RKO (cell line): ENCODE results near the gene SURF1.
A peak's percentile ranks its signal among the peaks of the same experiment; 100 is the strongest.
"Not testable (repeated sequence)": the region's sequence is repeated elsewhere in the genome, so short reads cannot be mapped to it uniquely, and the experiment has no call there.

ENCODE experiments used
- DNase-seq: peaks from one replicate; pipeline ENCODE4 v3.0.0-alpha.2; 2016; ENCODE audit warnings: low spot score

The SURF1 gene

GRCh38 chr9:133383438-133383837 is 27.2 kb upstream of the SURF1 start:
- no peak for DNase-seq

GRCh38 chr9:133382507-133383141 is 26.3 kb upstream of the SURF1 start:
- DNase-seq: no peak

GRCh38 chr9:133380734-133381133 is 24.4 kb upstream of the SURF1 start:
- no peak for DNase-seq

- no peak for DNase-seq
Observed at GRCh38 chr9:133379153-133380086, 23.1 kb upstream of the SURF1 start.

- DNase-seq: no peak
Observed at GRCh38 chr9:133378408-133378962, 22.2 kb upstream of the SURF1 start.

- peak; percentile 66 for DNase-seq
Observed at GRCh38 chr9:133377721-133378216, 21.5 kb upstream of the SURF1 start.

- not testable (repeated sequence) for DNase-seq
Observed at GRCh38 chr9:133377280-133377679, 21.0 kb upstream of the SURF1 start.

GRCh38 chr9:133375724-133376654 is 19.7 kb upstream of the SURF1 start, which contains the start of the genes STKLD1 and SURF4:
TSS of gene STKLD1 (plus strand) at chr9:133376366. CDS start at chr9:133376474, 108 bp downstream.
TSS of gene SURF4 (minus strand) at chr9:133376060. CDS start at chr9:133375969, 91 bp downstream.
- peak; percentile 98 for DNase-seq

- DNase-seq: peak; percentile 82
Observed at GRCh38 chr9:133375116-133375723, 18.9 kb upstream of the SURF1 start.

GRCh38 chr9:133374612-133375115 is 18.4 kb upstream of the SURF1 start:
- peak; percentile 81 for DNase-seq

GRCh38 chr9:133372144-133372543 is 15.9 kb upstream of the SURF1 start:
- no peak for DNase-seq

- DNase-seq: no peak
Observed at GRCh38 chr9:133371261-133371711, 15.0 kb upstream of the SURF1 start.

- no peak for DNase-seq
Observed at GRCh38 chr9:133370685-133371084, 14.4 kb upstream of the SURF1 start.

GRCh38 chr9:133369933-133370332 is 13.6 kb upstream of the SURF1 start:
- DNase-seq: no peak

- no peak for DNase-seq
Observed at GRCh38 chr9:133369422-133369821, 13.1 kb upstream of the SURF1 start.

- DNase-seq: no peak
Observed at GRCh38 chr9:133368249-133368881, 12.1 kb upstream of the SURF1 start.

- DNase-seq: no peak
Observed at GRCh38 chr9:133367778-133368177, 11.5 kb upstream of the SURF1 start.

- DNase-seq: no peak
Observed at GRCh38 chr9:133367221-133367620, 10.9 kb upstream of the SURF1 start.

GRCh38 chr9:133366435-133366834 is 10.1 kb upstream of the SURF1 start:
- no peak for DNase-seq

GRCh38 chr9:133362359-133363044 is 6.2 kb upstream of the SURF1 start:
- DNase-seq: no peak
